CD4-positive, CD25-positive, alpha-beta regulatory T cell (primary cell): Measurements from ENCODE around the gene TMEM98. TPM values are rescaled to one million over a fixed set of nuclear protein-coding genes. Genes with fewer than 3 reads are reported as not detected.

Source experiments
- ATAC-seq, 2 donors: fragments of 150-1000 bp; cut with Tn5 transposase; one replicate each; pipeline ENCODE4 v1.10.0; 2021; ENCODE audit warnings: low read depth in 2 of 2, moderate number of reproducible peaks in 2 of 2, moderate library complexity in 1 of 2
- DNase-seq, 3 donors: peaks; one replicate each; pipeline versions ENCODE4 v3.0.0 to v3.0.0-alpha.2; 2012 to 2022; ENCODE audit warnings: mixed read lengths in 1 of 3
- H3K27ac ChIP-seq: one replicate; pipeline ENCODE4 v1.7.0; 2013; ENCODE audit warnings: mild to moderate bottlenecking, low read length; ENCODE audit not compliant: insufficient read depth, poor library complexity, severe bottlenecking
- H3K27me3 ChIP-seq: one replicate; pipeline ENCODE4 v1.7.0; 2013; ENCODE audit warnings: low read length; ENCODE audit not compliant: control insufficient read depth, insufficient read depth
- H3K36me3 ChIP-seq: one replicate; pipeline ENCODE4 v1.7.0; 2013; ENCODE audit warnings: mild to moderate bottlenecking, low read length, moderate library complexity; ENCODE audit not compliant: control insufficient read depth, insufficient read depth
- H3K4me1 ChIP-seq: 2 replicates; pipeline ENCODE4 v1.7.0; 2013; ENCODE audit warnings: mild to moderate bottlenecking, low read length; ENCODE audit not compliant: insufficient read depth, control insufficient read depth, poor library complexity, severe bottlenecking
- H3K4me3 ChIP-seq: one replicate; pipeline ENCODE4 v1.7.0; 2013; ENCODE audit warnings: low read depth, mild to moderate bottlenecking, low read length, moderate library complexity
- H3K9me3 ChIP-seq, 2 experiments: 1 replicate in 1 of 2; 2 replicates in 1 of 2; pipeline ENCODE4 v1.7.0; 2013; ENCODE audit warnings: low read length in 2 of 2, mild to moderate bottlenecking in 1 of 2, moderate library complexity in 1 of 2; ENCODE audit not compliant: control insufficient read depth in 2 of 2
- H3K27ac Mint-ChIP-seq, 3 donors: one replicate each; pipeline ENCODE4 v1.8.0; 2020 to 2022; ENCODE audit warnings: mild to moderate bottlenecking in 3 of 3, mixed read lengths in 3 of 3, moderate library complexity in 2 of 3
- H3K27me3 Mint-ChIP-seq: one replicate; pipeline ENCODE4 v1.8.0; 2022; ENCODE audit warnings: mild to moderate bottlenecking, mixed read lengths
- H3K36me3 Mint-ChIP-seq: one replicate; pipeline ENCODE4 v1.8.0; 2020; ENCODE audit warnings: mixed read lengths
- H3K4me1 Mint-ChIP-seq, 4 donors: one replicate each; pipeline ENCODE4 v1.8.0; 2020 to 2022; ENCODE audit warnings: mixed read lengths in 4 of 4, mild to moderate bottlenecking in 1 of 4
- H3K4me3 Mint-ChIP-seq, 4 donors: one replicate each; pipeline ENCODE4 v1.8.0; 2020 to 2022; ENCODE audit warnings: mild to moderate bottlenecking in 4 of 4, mixed read lengths in 4 of 4, moderate library complexity in 3 of 4
- H3K9me3 Mint-ChIP-seq, 7 donors: one replicate each; pipeline ENCODE4 v1.8.0; 2020 to 2022; ENCODE audit warnings: mixed read lengths in 7 of 7, mild to moderate bottlenecking in 3 of 7, moderate library complexity in 2 of 7
- polyA plus RNA-seq, 4 donors: library from polyadenylated mRNA; unstranded; fragments of 300-500 nt; fragmentation: Illumina TruSeq; gene quantifications; one replicate each; pipeline ENCODE4 v1.2.3, GENCODE V29; 2021
- total RNA-seq: library from RNA; stranded (reverse); gene quantifications from one replicate; pipeline ENCODE4 v1.2.3, GENCODE V29; 2022

The TMEM98 gene
- total and polyA plus RNA-seq, 5 donors from 2014 or later = not detected

- Mint-ChIP-seq H3K36me3 (no peaks in the 10 kb centered on the region), H3K4me3 (no peak overlapping the region), H3K4me1 (no peaks in the 10 kb centered on the region), H3K27me3 (no peaks in the 10 kb centered on the region), H3K27ac (no peak overlapping the region), H3K9me3 (peaks cover 0 to 16% (median 1%) of the 10 kb centered on the region in 7 donors)
- no peak for ATAC-seq
- Histone ChIP-seq H3K36me3 (no peaks in the 10 kb centered on the region), H3K4me1 (no peaks in the 10 kb centered on the region), H3K27me3 (no peaks in the 10 kb centered on the region), H3K9me3 (peaks cover 0 to 8% of the 10 kb centered on the region in 2 experiments), H3K4me3 (no peak overlapping the region), H3K27ac (no peak overlapping the region)
- DNase-seq = no peak
Observed at GRCh38 chr17:32992321-32993033, 64.5 kb downstream of the TMEM98 start.

GRCh38 chr17:32993977-32994376 is 66.0 kb downstream of the TMEM98 start:
- H3K36me3 Mint-ChIP-seq = no peaks in the 10 kb centered on the region
- peaks cover 6% of the 10 kb centered on the region for H3K27me3 Mint-ChIP-seq
- ATAC-seq (no peak), DNase-seq (no peak)
- Histone ChIP-seq H3K27ac (no peak overlapping the region), H3K4me3 (no peak overlapping the region), H3K27me3 (peaks cover 3% of the 10 kb centered on the region), H3K9me3 (peaks cover 0 to 4% of the 10 kb centered on the region in 2 experiments), H3K36me3 (no peaks in the 10 kb centered on the region), H3K4me1 (peaks cover 5% of the 10 kb centered on the region)
- H3K4me3 Mint-ChIP-seq = no peak overlapping the region
- no peak overlapping the region for H3K27ac Mint-ChIP-seq
- H3K9me3 Mint-ChIP-seq = peaks cover 0 to 4% (median 0%) of the 10 kb centered on the region in 7 donors
- H3K4me1 Mint-ChIP-seq = peaks cover 0 to 5% (median 2%) of the 10 kb centered on the region in 4 donors

Other genes starting within 250 kb of the TMEM98 start
- 8.2 TPM for gene MYO1D, start 51.0 kb upstream of the TMEM98 start, total RNA-seq
- 1 to 10 TPM; 1.5 to 3.6 (median 2.3) TPM for gene MYO1D, start 51.0 kb upstream of the TMEM98 start, polyA plus RNA-seq
- gene SPACA3, start 63.7 kb downstream of the TMEM98 start, total RNA-seq = not detected
- not detected for gene SPACA3, start 63.7 kb downstream of the TMEM98 start, polyA plus RNA-seq